ENCODE results near the gene PNRC1.

Gene PNRC1

GRCh38 chr6:89066940-89067646 lies 13.5 kb upstream of the PNRC1 start:
- no peaks in the 10 kb centered on the region for H3K36me3 Mint-ChIP-seq (ENCODE audit: low read depth)
- H3K4me3 Mint-ChIP-seq: no peak overlapping the region
- no peak for TF ChIP-seq CTCF (IDR thresholded peaks at IDR 0.05; ENCODE audit: unreplicated experiment in 3 of 3)
- no peaks in the 10 kb centered on the region for H3K27me3 Mint-ChIP-seq (ENCODE audit: low read depth)
- no peaks in the 10 kb centered on the region for H3K9me3 Mint-ChIP-seq
- peaks cover 6% of the 10 kb centered on the region for H3K4me1 Mint-ChIP-seq
- peak overlapping the region in 1 of 3 experiments; percentile 8 for H3K27ac Mint-ChIP-seq

- H3K4me1 Mint-ChIP-seq: peaks cover 10% of the 10 kb centered on the region
- H3K9me3 Mint-ChIP-seq: no peaks in the 10 kb centered on the region
- no peaks in the 10 kb centered on the region for H3K36me3 Mint-ChIP-seq (ENCODE audit: low read depth)
- H3K4me3 Mint-ChIP-seq: no peak overlapping the region
- no peak overlapping the region for H3K27ac Mint-ChIP-seq
- TF ChIP-seq CTCF (IDR thresholded peaks at IDR 0.05; ENCODE audit: unreplicated experiment in 3 of 3): no peak
- H3K27me3 Mint-ChIP-seq (ENCODE audit: low read depth): no peaks in the 10 kb centered on the region
These were observed 12.8 kb upstream of the PNRC1 start for GRCh38 chr6:89067796-89068195.

- Mint-ChIP-seq H3K9me3 (no peaks in the 10 kb centered on the region), H3K27me3 (ENCODE audit: low read depth) (no peaks in the 10 kb centered on the region), H3K36me3 (ENCODE audit: low read depth) (no peaks in the 10 kb centered on the region), H3K4me1 (peaks cover 15% of the 10 kb centered on the region), H3K4me3 (no peak overlapping the region), H3K27ac (no peak overlapping the region)
- no peak for TF ChIP-seq CTCF (IDR thresholded peaks at IDR 0.05; ENCODE audit: unreplicated experiment in 3 of 3)
These were observed 11.9 kb upstream of the PNRC1 start for GRCh38 chr6:89068695-89069094.

GRCh38 chr6:89069536-89070163 lies 10.9 kb upstream of the PNRC1 start:
- no peaks in the 10 kb centered on the region for H3K36me3 Mint-ChIP-seq (ENCODE audit: low read depth)
- H3K27ac Mint-ChIP-seq: no peak overlapping the region
- no peaks in the 10 kb centered on the region for H3K27me3 Mint-ChIP-seq (ENCODE audit: low read depth)
- TF ChIP-seq CTCF (IDR thresholded peaks at IDR 0.05; ENCODE audit: unreplicated experiment in 3 of 3): no peak
- H3K4me1 Mint-ChIP-seq: peaks cover 15% of the 10 kb centered on the region
- no peak overlapping the region for H3K4me3 Mint-ChIP-seq
- H3K9me3 Mint-ChIP-seq: no peaks in the 10 kb centered on the region

GRCh38 chr6:89071036-89071435 lies 9.5 kb upstream of the PNRC1 start:
- Mint-ChIP-seq H3K36me3 (ENCODE audit: low read depth) (no peaks in the 10 kb centered on the region), H3K4me1 (peaks cover 15% of the 10 kb centered on the region), H3K27me3 (ENCODE audit: low read depth) (no peaks in the 10 kb centered on the region), H3K9me3 (no peaks in the 10 kb centered on the region), H3K27ac (no peak overlapping the region), H3K4me3 (no peak overlapping the region)
- TF ChIP-seq CTCF (IDR thresholded peaks at IDR 0.05; ENCODE audit: unreplicated experiment in 3 of 3): no peak
